Fibroblast of lung (primary cell): ENCODE results near the gene RFX2.

Experiments
- EZH2 ChIP-seq: IDR thresholded peaks from 2 replicates; pipeline ENCODE4 v1.5.1; 2012; ENCODE audit warnings: low read length, control low read depth, mild to moderate bottlenecking; ENCODE audit errors: missing control alignments
- TF ChIP-seq, protein P1 (sequence below), 2 donors: IDR thresholded peaks in 1 of 2; conservative IDR thresholded peaks in 1 of 2; 1 replicate in 1 of 2; 2 replicates in 1 of 2; pipeline ENCODE4 v1.5.1; 2011 to 2012; ENCODE audit warnings: low read length in 2 of 2, control low read depth in 1 of 2, inconsistent platforms in 1 of 2, low read depth in 1 of 2, mild to moderate bottlenecking in 1 of 2

DNA sequence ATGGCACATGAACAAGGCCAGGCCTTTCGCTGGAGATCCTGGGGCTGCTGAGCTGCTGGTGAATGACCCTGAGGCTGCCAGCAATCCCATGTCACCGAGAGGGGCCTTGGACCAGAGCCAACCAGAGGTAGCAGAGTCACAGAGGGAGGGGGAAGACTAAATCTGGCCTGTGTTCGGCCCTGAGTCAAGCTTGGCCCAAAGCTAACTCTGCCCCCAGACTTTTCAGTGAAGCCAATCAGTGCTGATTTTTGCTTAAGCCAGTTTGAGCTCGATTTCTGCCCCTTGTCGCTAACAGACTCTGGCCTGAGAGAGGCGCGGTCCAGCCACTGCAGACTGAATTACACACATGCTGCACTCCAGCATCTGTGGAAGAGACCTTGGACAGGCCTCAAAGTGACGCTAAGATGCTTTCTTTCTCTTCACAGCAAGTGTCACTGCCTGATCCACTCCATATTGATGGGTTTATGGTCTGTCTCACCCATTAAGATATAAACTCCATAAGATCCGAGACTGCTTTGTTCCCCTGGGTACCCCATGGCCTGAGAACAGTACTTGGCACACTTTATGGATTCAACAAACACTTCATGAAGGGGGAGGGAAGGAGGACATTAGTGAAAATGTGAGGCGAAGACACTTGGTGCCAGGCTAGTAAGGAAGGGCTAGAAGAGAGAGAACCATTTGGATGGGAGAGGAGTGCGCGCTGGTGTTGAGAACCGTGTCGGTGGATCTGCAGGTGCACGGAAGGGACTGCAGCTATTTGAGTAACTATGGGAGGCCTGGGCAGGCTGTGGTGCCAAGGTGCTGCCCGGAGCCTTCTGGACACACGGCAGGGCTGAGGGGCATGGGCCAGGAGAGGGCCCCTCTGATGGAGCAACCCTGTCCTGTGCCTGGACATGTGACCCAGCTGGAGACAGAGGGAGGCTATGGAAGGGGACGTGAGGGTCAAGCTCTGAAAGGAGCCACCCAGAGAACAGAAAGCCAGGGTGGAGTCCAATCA lies 150.0 kb downstream of the RFX2 start:
- TF ChIP-seq, protein P1, sequence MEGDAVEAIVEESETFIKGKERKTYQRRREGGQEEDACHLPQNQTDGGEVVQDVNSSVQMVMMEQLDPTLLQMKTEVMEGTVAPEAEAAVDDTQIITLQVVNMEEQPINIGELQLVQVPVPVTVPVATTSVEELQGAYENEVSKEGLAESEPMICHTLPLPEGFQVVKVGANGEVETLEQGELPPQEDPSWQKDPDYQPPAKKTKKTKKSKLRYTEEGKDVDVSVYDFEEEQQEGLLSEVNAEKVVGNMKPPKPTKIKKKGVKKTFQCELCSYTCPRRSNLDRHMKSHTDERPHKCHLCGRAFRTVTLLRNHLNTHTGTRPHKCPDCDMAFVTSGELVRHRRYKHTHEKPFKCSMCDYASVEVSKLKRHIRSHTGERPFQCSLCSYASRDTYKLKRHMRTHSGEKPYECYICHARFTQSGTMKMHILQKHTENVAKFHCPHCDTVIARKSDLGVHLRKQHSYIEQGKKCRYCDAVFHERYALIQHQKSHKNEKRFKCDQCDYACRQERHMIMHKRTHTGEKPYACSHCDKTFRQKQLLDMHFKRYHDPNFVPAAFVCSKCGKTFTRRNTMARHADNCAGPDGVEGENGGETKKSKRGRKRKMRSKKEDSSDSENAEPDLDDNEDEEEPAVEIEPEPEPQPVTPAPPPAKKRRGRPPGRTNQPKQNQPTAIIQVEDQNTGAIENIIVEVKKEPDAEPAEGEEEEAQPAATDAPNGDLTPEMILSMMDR (conservative IDR thresholded peaks at IDR 0.05 in 1 of 2, IDR thresholded peaks at IDR 0.05 in 1 of 2; ENCODE audit: low read depth in 1 of 2, low read length in 2 of 2): no peak
- no peak for TF ChIP-seq EZH2
